GM12878 (cell line): ENCODE data around the gene BCR. TPM values are rescaled to one million over a fixed set of nuclear protein-coding genes. Genes with fewer than 3 reads are reported as not detected.

Experiments
- ATAC-seq: fragments of 200-7000 bp; cut with Tn5 transposase; 3 replicates; pipeline ENCODE4 v1.9.1; 2020; ENCODE audit warnings: mild to moderate bottlenecking, moderate library complexity
- BruUV-seq: library from RNA; stranded (reverse); fragments of 400-500 nt; replicated peaks from 2 replicates; lab custom pipeline; 2021; lab: Mats Ljungman, UMichigan
- CTCF ChIA-PET: fragments of 300-600 bp; sonication (Branson Sonifier 250); formaldehyde crosslinking; extraction: SDS; loops from one replicate; lab custom pipeline; 2021; ENCODE audit warnings: inconsistent platforms; lab: Yijun Ruan, JAX
- POLR2A ChIA-PET: fragments of 350-600 bp; formaldehyde crosslinking; extraction: SDS; loops from one replicate; lab custom pipeline; 2021; ENCODE audit warnings: inconsistent platforms; lab: Charles Lee
- RAD21 ChIA-PET: fragments of 300-600 bp; sonication (Branson Sonifier 250); formaldehyde crosslinking; loops from one replicate; lab custom pipeline; 2023; ENCODE audit warnings: antibody characterized with exemption; ENCODE audit not compliant: unreplicated experiment; lab: Charles Lee
- SMC1A ChIA-PET: fragments of 300-600 bp; sonication (Branson Sonifier 250); formaldehyde crosslinking; loops from one replicate; lab custom pipeline; 2023; ENCODE audit not compliant: unreplicated experiment, uncharacterized antibody; lab: Charles Lee
- DNase-seq: peaks from one replicate; pipeline ENCODE4 v3.0.0-alpha.2; 2011; ENCODE audit warnings: low read depth, low spot score
- FAIRE-seq: peaks from 3 replicates; lab custom pipeline; 2011; peaks lifted over from hg19 to GRCh38; lab: Jason Lieb, UNC
- H2AFZ ChIP-seq: 2 replicates; pipeline ENCODE4 v1.6.0; 2011; ENCODE audit warnings: low read depth, low read length, control low read depth; ENCODE audit not compliant: control insufficient read depth
- H3K27ac ChIP-seq: 2 replicates; pipeline ENCODE4 v1.5.1; 2011; ENCODE audit warnings: control low read depth; ENCODE audit not compliant: control insufficient read depth, insufficient read depth
- H3K27me3 ChIP-seq, 2 experiments: replicated peaks in 1 of 2; 2 replicates each; pipeline versions ENCODE4 v1.6.0 to v1.6.1; 2011; ENCODE audit warnings: low read length in 1 of 2; ENCODE audit not compliant: control insufficient read depth in 2 of 2, insufficient read depth in 2 of 2
- H3K36me3 ChIP-seq, 2 experiments: 2 replicates each; pipeline ENCODE4 v1.5.1; 2011; ENCODE audit warnings: low read length in 1 of 2; ENCODE audit not compliant: control insufficient read depth in 2 of 2, insufficient read depth in 2 of 2
- H3K4me1 ChIP-seq: 2 replicates; pipeline ENCODE4 v1.6.1; 2011; ENCODE audit warnings: mild to moderate bottlenecking, low read length, moderate library complexity, mixed read lengths; ENCODE audit not compliant: control insufficient read depth, insufficient read depth
- H3K4me2 ChIP-seq: 2 replicates; pipeline ENCODE4 v1.6.0; 2011; ENCODE audit warnings: control low read depth; ENCODE audit not compliant: control insufficient read depth, insufficient read depth
- H3K4me3 ChIP-seq: fragments of 200-600 bp; sonication (generic); 2 replicates; pipeline ENCODE4 v1.5.1; 2016
- H3K79me2 ChIP-seq: 2 replicates; pipeline ENCODE4 v1.6.0; 2011; ENCODE audit warnings: low read length; ENCODE audit not compliant: control insufficient read depth, insufficient read depth
- H3K9ac ChIP-seq: 2 replicates; pipeline ENCODE4 v1.8.0; 2011; ENCODE audit warnings: low read length, control low read depth, mixed read lengths; ENCODE audit not compliant: control insufficient read depth, insufficient read depth
- H3K9me3 ChIP-seq: replicated peaks from 3 replicates; pipeline ENCODE4 v1.5.1; 2011; ENCODE audit warnings: mild to moderate bottlenecking, low read length; ENCODE audit not compliant: control insufficient read depth, insufficient read depth
- H4K20me1 ChIP-seq: 2 replicates; pipeline ENCODE4 v1.6.0; 2011; ENCODE audit not compliant: control insufficient read depth, insufficient read depth
- ATF3 ChIP-seq: IDR thresholded peaks from 2 replicates; pipeline ENCODE4 v1.6.1; 2011; ENCODE audit warnings: low read depth, mild to moderate bottlenecking, low read length, moderate library complexity, borderline replicate concordance; ENCODE audit errors: extremely low read depth
- CBFB ChIP-seq: IDR thresholded peaks from 2 replicates; pipeline ENCODE4 v1.6.1; 2016; ENCODE audit warnings: antibody characterized with exemption, low read depth
- IRF4 ChIP-seq: IDR thresholded peaks from 2 replicates; pipeline ENCODE4 v1.6.1; 2011; ENCODE audit warnings: low read depth, low read length
- KDM1A ChIP-seq: fragments of 200-600 bp; sonication (generic); IDR thresholded peaks from 2 replicates; pipeline ENCODE4 v1.6.1; 2016; ENCODE audit warnings: borderline replicate concordance
- MEF2B ChIP-seq: fragments of 450-650 bp; IDR thresholded peaks from 2 replicates; pipeline ENCODE4 v1.6.1; 2018; ENCODE audit warnings: mild to moderate bottlenecking, moderate library complexity; ENCODE audit not compliant: partially characterized antibody, poor library complexity, severe bottlenecking
- REST ChIP-seq: IDR thresholded peaks from 2 replicates; pipeline ENCODE4 v1.6.1; 2012; ENCODE audit warnings: mild to moderate bottlenecking, low read depth, low read length
- SMAD5 ChIP-seq: IDR thresholded peaks from 2 replicates; pipeline ENCODE4 v1.6.1; 2016; ENCODE audit warnings: antibody characterized with exemption, low read depth
- SMARCA5 ChIP-seq: fragments of 450-650 bp; IDR thresholded peaks from 2 replicates; pipeline ENCODE4 v1.6.1; 2017; ENCODE audit warnings: mild to moderate bottlenecking
- USF2 ChIP-seq: IDR thresholded peaks from 2 replicates; pipeline ENCODE4 v1.6.1; 2011; ENCODE audit warnings: low read depth, low read length, improper control_type of control experiment, borderline replicate concordance
- WRNIP1 ChIP-seq: IDR thresholded peaks from 2 replicates; pipeline ENCODE4 v1.6.1; 2011; ENCODE audit warnings: low read depth, low read length, improper control_type of control experiment, borderline replicate concordance
- ZNF622 ChIP-seq: fragments of 450-650 bp; IDR thresholded peaks from 2 replicates; pipeline ENCODE4 v1.6.1; 2017; ENCODE audit warnings: mild to moderate bottlenecking, inconsistent platforms
- ZNF687 ChIP-seq: fragments of 450-650 bp; IDR thresholded peaks from 2 replicates; pipeline ENCODE4 v1.6.1; 2017; ENCODE audit warnings: mild to moderate bottlenecking, moderate library complexity
- WGBS: methylation state at CpG from one replicate; pipeline ENCODE4 v1.1.6; 2016; ENCODE audit warnings: low lambda C conversion rate; ENCODE audit not compliant: insufficient replicate concordance, insufficient coverage; ENCODE audit errors: missing lambda C conversion rate; 5-methylcytosine and 5-hydroxymethylcytosine counted together
- in situ Hi-C: fragments of 300-500 bp; cut with MboI; formaldehyde crosslinking; loops from 9 replicates; pipeline ENCODE4 v1.14.3; 2018; ENCODE audit warnings: mixed read lengths
- intact Hi-C: fragments of 100-400 bp; cut with micrococcal nuclease; formaldehyde crosslinking; loops from one replicate; pipeline ENCODE4 v1.14.2; 2022; ENCODE audit not compliant: unreplicated experiment
- polyA plus RNA-seq, 11 experiments: library from polyadenylated mRNA; depleted of rRNA in 4 of 11; unstranded in 6 of 11; stranded (reverse) in 5 of 11; fragments of >200 nt; fragmentation: Nextera tagmentation in 4 of 11; fragmentation: Illumina TruSeq in 1 of 11; extraction: Ambion mirVana in 4 of 11; extraction: Trizol in 1 of 11; gene quantifications; 1 replicate in 1 of 11; 2 replicates in 10 of 11; pipeline versions ENCODE4 v1.2.1 to v1.2.3, GENCODE V29; 2011 to 2016; ENCODE audit warnings: inconsistent platforms in 2 of 11, missing spikeins in 2 of 11, low read depth in 1 of 11
- total RNA-seq, 4 experiments: library from RNA; depleted of rRNA in 3 of 4; stranded (reverse); fragments of >200 nt in 3 of 4; fragmentation: Illumina TruSeq in 1 of 4; extraction: Trizol in 1 of 4; gene quantifications; 2 replicates each; pipeline versions ENCODE4 v1.2.1 to v1.2.3, GENCODE V29; 2013 to 2021

Gene BCR
- total and polyA plus RNA-seq, 10 of the 15 experiments (the other 5 are each of a cell fraction or from before 2014, with no cell fraction given) = 1.7 to 64.7 (median 18.4) TPM

GRCh38 chr22:23274146-23274526, 93.8 kb downstream of the BCR start:
- FAIRE-seq = no peak
- ATAC-seq = no peak
- ChIA-PET POLR2A (no interaction called here), SMC1A (interaction anchor here (0.8 kb wide), 1 partner anchor 8 kb away, joined by 3 read pairs; no protein-coding TSS in a partner anchor), RAD21 (no interaction called here), CTCF (no interaction called here)
- WGBS = 73% methylated on average over 10 of the region's 10 CpGs
- Histone ChIP-seq H3K9me3 (no peaks in the 10 kb centered on the region), H3K4me3 (no peak overlapping the region), H3K4me1 (peaks cover 13% of the 10 kb centered on the region), H3K27me3 (no peaks in the 10 kb centered on the region), H3K36me3 (peaks cover 8 to 14% of the 10 kb centered on the region in 2 experiments; a peak in 3 of 4 replicates), H3K4me2 (no peak overlapping the region), H3K27ac (no peak overlapping the region), H3K9ac (no peak overlapping the region), H3K79me2 (no peaks in the 10 kb centered on the region), H4K20me1 (no peaks in the 10 kb centered on the region), H2AFZ (no peak overlapping the region)
- intact Hi-C loops = no loop called here
- no peak for TF ChIP-seq USF2
- no peak for TF ChIP-seq CBFB
- no peak for TF ChIP-seq SMARCA5
- TF ChIP-seq KDM1A = no peak
- TF ChIP-seq REST = no peak
- no peak for TF ChIP-seq ZNF687
- TF ChIP-seq IRF4 = no peak
- no peak for TF ChIP-seq SMAD5
- TF ChIP-seq ATF3 = no peak
- no peak for TF ChIP-seq MEF2B
- TF ChIP-seq WRNIP1 = no peak
- TF ChIP-seq ZNF622 = no peak
- in situ Hi-C loops = no loop called here
- no TSS peak for BruUV-seq
- DNase-seq = no peak
